ENCODE data around the gene CADM1. TPM values are rescaled to one million over a fixed set of nuclear protein-coding genes. Genes with fewer than 3 reads are reported as not detected.

The CADM1 gene
- total RNA-seq, 1 donor from 2014 or later = 248 TPM

DNA sequence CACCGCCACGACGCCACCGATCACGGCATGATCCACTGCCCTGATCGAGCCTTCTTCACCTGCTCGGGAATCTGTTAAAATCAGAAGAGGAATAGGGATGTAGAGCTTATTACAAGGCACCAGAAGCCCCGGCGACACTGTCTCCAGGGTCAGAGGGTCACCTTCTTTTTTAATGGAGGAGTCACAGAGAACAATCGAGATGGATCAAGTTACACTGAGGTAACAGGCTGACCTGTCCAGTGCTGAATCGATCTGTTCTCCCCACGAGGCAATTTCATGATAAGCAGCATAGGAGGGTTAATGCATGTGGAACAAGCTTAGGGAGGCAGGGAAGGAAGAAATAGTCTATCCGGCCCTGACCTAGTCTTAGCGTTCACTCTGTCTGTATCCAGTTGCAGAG, 325.5 kb downstream of the CADM1 start:
- no peak for DNase-seq

DNA sequence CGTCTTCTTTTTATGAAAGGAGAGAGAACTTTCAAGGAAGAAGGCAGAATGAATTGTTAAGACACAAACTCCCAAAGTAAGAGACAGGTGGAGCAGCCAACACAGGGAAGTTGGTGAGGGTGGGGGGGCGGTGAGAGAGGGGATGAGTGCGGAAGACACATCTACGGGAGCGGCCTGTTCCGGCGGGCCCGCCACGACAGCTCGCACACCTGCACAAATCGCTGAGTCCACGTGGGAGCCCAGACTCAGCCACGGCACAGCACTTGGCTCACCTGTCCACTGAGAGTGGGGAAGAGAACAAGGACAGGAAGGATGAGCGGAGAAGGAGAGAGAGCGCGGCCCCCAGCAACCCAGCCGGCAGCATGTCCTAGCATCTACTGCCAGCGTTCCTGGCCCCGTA, 331.1 kb downstream of the CADM1 start:
- DNase-seq = no peak

DNA sequence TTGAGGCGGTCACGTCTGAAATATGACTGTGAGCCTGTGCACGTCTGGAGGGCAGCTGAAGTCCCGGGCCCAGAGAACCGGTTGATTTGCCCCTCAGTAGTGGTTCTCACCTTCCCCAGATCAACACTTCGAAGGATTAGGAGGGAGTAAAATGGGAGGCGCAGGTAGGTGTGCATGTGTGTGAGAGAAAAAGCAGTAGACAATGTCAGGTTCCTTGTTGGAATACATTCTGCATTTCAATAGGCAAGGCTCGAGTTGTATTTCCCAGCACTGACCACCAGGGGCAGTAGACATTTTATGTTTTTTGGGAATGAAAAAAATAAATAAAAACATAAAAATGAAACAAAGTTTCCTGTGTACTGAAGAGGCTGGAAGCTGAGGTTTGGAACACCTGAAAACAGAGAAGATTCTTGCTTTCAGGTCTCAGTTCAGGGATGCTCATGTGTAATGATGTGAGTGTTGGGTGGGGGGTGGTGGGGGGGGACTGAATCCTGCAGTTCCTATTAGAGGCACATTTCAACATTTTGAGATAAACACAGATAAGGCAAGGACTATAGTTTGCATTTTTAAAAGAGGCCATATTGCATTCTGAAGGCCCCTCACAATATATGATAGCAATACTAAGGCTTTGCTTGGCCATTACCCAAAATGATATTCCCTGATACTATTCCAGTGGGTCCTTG, 333.9 kb downstream of the CADM1 start:
- no peak for DNase-seq

DNA sequence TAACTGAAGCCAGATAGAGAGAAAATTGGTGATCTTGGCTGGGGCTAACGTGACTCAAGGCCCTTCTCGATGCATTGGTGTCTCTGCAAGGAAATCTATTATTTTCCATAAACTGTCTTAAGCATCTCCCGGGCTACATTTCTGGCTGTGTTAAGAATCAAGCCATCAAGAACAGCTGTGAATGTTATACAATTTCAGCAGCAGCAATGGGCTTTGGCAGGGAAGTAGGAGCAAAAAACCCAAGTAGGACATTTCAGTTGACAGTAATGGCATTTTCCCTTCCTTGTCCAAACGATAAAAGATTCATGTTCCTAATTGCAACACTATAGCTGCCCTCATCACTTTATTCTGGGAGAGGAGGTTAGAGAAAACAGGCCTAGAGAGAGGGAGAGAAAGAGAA, 335.0 kb downstream of the CADM1 start:
- DNase-seq = no peak

DNA sequence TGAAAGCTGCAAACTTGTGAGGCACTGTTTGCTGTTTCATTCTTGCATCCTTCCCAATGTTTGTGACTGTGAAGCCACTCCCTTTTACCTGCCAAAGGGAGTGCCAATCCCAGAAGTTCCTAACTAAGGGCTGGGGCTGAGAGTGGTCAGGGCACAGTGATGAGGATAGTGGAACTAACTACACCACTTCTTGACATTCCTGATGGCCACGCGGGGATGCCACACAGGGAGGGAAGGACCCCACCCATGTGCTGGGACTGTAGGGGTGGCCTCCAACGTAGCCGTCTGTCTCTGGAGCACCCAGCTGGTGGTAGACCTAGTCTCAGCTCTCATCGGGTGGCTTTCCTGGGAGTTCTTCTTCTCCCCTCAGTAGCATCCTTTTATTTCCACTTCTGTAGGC, 335.5 kb downstream of the CADM1 start:
- DNase-seq = no peak

DNA sequence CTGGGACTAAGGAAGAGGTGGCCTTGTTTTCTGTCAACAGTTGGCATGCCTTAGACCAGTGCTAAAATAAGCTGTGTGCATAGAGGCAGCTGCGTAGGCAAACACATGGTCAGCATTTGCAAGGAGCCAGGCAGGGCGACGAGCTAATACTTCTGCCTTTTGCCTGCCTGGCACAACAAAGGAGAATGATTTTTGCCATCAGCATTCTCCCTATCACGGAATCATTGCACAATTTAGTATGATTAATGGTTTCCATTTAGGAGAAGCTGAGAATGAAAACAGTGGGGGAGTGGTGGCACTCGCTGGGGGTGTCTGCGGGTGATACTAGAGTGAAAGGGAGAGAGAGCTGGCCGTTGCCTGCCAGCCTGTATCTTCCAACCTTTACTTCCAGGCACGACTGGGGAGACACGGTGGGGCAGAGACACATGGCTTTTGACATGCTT, 336.0 kb downstream of the CADM1 start:
- peak; percentile 55 for DNase-seq

DNA sequence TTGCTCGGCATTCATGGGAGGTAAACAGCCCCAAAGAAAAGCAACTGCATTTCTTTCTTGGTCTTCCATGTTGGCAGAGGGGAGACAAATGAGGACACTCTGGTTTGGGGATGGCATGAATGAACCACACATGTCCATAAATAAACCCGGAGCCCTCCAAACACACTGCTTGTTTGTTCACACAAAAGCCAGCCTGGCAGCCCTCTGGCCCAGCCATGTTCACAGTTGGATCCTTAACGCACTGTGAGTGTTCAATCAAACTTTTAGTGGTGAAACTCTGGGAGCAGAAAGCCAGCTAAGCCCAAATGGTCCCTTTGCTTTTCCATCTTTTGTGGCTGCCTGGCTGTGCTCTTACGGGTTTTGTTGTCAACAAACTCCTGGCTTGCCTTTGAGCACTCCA, 336.8 kb downstream of the CADM1 start:
- DNase-seq = no peak

DNA sequence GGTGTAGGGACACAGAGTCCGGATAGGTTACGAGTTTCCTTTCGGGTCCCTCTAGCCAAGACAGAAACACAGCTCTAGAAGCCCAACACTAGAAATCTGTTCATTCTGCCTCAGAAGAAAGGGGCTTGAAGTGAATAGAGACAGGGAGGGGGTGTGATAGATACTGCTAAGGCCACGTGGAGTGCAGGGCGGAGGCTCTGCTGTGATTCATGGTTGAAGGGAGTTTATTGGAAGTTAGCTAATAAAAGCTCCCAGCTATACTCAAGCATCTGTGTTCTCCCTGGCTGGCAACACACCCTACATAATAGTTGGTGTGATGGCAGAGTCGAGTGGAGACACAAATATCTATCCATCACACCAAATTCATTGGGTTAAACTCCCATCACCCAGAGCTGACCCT, 337.4 kb downstream of the CADM1 start:
- no peak for DNase-seq

DNA sequence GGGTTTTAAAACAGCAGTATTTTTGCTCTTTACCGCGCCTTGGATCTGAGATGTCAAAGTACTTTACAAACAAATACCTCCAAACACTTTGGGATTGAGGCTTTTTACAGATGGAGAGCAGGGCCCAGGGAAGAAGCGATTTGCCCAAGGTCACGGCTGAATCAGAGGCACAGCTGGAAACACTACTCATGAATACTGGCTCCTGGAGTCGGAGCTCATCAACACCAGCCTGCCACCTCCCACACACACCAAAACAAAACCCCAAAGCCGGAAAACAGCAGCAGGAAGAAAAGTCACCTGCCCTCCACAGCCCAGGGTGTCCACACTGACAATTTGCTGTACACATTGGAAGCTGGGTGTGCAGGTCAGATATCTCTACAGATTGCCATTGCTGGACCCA, 339.4 kb downstream of the CADM1 start:
- DNase-seq = no peak

DNA sequence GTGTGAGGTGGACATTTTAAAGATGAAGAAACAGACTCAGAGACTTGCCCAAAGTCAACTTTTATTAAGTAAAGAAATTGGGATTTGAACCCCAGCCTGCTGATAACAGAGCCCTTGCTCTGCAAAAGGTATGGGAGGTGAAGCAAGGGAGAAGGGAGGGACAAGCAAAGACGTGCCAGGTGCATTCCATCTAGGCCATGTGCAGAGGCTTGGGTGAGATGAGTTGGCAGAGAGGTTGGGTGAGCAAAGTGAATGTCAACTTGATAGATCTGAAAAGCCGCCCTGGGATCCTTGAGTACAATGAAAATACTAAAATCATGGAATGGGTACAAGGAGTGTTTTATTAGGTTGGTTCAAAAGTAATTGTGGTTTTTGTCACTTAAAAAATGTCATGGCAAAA, 341.3 kb downstream of the CADM1 start:
- no peak for DNase-seq

DNA sequence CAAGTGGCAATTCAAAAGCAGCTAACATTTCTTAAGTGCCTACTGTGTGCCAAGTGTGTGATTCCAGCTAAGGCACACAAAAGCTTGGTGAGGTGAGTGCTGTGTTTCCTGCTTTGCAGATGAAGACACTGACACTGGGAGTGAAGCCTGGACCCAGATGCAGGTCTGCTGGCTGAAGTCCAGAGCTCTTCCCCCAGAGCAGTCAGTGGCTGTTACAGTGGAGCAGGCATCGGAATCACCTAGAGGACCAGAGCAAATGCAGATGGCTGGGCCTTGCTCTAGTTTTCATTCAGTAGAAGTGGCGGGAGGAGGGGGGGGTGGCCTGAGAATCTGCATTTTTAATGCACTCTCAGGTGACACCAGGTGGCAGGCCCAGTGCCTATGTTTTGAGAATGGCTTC, 342.3 kb downstream of the CADM1 start:
- no peak for DNase-seq

DNA sequence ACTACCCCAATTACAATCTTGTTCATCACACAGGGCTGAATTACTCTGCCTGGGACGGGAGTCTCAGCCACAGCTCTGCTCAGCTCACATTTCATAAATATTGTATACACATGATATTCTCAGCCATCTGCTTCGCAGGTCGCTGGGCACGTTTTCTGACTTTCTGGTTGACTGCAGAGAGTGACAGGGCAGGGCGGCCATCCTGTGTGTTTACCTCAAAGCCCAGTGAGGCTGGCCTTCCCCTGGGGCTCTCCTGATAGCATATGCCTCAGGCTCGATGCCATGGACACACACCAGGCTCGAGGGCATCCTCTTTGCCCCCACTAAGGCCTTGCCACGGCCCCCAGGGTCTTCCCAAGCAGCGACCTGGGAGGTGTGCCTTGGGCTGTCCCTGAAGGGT, 345.0 kb downstream of the CADM1 start:
- no peak for DNase-seq

DNA sequence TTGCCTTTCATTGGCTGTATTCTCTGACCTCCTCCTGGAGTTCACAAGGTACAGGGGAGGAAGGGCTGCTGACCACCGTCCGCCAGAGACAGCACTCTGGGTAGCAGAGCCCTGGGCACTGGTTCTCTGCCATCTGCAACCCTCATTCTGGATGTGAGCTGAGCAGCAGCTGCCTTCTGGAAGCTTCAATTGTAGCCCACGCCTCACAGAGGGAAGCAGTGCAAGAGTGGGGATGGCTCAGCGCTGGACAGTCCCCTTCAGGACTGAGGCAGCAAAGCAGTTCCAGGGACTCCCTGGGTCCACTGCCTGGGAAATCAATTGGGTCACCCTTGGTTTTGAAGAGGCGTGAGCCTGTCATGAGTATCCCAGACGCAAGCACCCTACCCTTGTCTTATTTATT, 346.2 kb downstream of the CADM1 start:
- DNase-seq = no peak

DNA sequence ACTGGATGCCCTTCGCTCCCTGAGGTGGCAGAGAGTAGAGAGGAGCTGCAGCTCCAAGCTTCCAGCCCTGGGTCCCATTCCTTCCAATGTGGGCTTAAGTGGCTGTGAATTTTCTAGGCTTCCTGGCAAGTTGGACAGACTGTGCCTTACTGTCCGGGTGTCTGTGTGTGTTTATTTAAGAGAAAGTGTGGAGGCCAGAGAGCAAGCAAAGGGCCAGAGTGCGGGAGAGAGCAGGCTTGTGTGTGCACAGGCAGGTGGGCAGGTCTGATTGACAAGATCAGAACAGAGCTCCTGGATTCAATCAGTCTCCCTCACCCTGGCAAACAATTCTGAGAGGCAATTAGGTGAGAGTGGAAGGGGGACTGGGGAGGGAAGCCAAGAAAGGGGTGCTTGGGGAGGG, 347.0 kb downstream of the CADM1 start:
- DNase-seq = no peak

DNA sequence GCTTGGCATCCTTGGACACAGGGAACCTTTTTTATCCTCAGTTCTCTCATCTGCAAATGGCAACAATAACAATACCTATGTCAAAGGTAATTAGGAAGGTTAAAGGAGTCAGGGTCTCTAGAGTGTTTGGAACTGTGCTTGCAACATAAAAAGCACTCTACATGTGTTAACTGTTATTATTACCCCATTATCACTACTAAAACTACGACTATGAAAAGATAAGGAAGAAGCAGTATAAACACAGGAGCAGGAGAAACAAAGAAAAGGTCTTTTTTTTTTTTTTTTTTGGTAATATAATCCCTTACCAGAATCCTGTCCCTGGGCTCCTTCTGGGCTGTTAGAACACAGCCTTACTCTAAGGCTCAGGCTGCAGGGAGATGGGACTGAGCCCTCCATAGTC, 348.2 kb downstream of the CADM1 start:
- no peak for DNase-seq

DNA sequence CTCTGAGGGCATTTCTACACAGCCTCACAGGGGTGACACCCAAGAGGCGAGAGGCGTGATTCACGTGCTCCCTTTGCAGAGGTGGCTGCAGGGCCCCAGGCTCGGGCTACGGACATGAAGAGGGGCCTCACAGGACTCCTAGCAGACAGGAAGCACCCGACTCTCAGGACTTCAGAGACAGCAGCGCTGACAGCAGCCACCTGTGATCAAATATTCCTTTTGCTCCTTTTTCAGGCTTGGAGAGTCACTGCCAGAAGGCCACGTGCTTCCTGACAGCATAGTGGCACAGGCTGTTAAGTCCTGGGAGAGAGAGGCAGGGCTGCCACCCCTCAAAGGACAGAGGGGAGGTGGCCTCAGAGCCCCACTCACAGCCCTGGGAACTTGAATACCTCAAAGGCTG, 348.9 kb downstream of the CADM1 start:
- no peak for DNase-seq

DNA sequence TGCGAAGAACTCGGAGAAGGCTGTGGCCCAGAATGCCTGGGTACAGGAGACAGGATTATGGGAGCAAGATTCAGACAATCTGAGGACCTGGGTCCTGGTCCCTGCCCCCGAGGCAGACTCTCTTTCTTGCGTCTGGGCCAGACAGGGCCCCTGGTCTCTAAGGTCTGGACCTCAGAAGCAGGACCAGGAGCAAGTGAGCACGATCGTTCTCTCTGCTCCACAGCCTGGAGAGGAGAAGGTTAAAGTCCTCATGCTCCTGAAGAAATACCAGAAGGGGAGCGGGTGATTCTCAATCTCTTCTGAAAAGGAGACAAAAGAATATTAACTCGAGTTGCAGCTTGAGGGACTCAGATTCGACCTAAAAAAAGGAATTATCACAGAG, 349.9 kb downstream of the CADM1 start:
- DNase-seq = no peak

DNA sequence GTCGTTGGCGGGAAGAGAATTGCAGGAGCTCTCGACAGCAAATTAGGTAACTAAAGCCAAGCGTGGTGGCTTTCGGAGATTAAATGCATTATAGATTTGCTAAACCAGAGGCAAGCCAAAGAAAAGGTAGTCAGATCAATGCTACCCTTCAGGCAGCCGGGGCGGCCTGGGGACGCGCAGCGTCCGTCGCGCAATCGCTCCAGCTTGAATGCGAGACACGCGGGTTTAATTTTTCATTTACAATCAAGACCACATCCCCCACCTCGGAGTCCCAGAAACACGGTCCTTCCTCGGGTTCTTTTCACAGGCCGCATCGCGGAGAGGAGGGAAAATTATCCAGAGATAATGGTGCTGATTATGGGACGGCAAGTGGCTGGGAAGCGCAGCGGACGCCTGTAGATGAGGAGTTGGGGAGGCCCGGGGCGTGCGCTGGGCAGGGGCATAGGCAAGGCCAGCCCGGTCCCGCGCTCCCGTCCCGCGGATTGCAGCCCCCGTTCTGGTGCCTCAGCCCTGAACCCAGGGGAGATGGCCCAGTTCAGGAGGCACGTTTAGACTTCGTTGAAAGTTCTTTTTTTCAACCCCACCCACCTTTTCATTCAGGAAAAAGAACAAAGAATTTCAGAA, 350.4 kb downstream of the CADM1 start:
- DNase-seq = no peak

DNA sequence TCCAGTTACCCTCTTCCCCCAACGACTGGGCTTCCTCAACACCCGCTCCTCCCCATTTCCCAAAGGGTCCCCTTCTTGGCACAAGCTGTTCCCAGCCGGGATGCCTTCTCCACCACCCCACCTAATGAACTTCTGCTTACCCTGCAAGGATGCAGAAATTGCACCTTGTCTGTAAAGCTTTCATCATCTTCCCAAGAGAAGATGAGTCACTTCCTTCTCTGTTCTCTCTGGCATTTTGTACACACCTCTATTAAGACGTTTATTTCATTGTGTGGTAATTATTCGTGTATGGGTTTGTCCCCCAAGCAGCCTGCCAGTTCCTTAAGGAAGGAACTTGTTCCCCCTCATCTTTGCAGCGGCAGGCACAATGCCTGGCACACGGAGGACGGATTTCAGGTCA, 351.1 kb downstream of the CADM1 start:
- no peak for DNase-seq

DNA sequence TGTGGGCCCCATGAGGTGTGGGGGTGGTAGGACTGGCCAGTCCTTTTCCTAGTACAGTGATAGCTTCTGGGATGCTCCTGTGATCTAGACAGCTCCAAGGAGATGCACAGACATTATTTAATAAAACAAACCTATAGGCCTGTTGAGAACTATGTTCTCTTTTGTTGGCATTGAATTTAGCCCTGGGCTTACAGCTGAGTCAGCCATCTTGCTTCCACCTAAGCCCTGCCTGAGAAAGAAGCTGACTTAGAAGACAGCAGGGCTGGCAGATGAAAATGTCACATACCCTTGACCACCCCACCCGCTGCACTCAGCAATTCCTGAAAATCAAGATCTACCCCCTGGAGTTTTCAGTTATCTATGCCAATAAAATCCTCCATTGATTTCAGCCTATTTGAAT, 353.2 kb downstream of the CADM1 start:
- no peak for DNase-seq

DNA sequence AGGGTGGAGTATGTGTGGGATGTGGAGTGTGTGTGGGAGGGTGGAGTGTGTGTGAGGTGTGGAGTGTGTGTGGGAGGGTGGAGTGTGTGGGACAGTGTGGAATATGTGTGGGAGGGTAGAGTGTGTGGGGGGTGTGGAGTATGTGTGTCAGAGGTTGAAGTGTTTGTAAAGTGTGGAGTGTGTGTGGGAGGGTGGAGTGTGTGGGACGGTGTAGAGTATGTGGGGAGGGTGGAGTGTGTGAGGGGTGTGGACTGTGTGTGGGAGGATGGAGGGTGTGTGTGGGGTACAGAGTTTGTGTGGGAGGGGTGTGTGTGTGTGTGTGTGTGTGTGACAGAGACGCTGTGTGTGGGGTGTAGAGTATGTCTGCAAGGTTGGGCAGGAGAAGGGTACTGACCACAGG, 355.5 kb downstream of the CADM1 start:
- no peak for DNase-seq

DNA sequence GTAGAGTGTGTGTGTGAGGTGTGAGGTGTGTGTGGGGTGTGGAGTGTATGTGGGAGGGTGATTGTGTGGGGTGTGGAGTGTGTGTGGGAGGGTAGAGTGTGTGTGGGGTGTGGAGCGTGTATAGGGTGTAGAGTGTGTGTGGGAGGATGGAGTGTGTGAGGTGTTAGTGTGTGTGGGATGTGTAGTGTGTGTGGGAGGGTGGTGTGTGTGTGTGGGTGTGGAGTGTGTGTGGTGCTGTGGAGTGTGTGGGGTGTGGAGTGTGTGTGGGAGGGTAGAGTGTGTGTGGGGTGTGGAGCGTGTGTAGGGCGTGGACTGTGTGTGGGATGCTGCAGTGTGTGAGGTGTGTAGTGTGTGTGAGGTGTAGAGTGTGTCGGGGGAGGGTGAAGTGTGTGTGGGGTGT, 356.1 kb downstream of the CADM1 start:
- DNase-seq = no peak

DNA sequence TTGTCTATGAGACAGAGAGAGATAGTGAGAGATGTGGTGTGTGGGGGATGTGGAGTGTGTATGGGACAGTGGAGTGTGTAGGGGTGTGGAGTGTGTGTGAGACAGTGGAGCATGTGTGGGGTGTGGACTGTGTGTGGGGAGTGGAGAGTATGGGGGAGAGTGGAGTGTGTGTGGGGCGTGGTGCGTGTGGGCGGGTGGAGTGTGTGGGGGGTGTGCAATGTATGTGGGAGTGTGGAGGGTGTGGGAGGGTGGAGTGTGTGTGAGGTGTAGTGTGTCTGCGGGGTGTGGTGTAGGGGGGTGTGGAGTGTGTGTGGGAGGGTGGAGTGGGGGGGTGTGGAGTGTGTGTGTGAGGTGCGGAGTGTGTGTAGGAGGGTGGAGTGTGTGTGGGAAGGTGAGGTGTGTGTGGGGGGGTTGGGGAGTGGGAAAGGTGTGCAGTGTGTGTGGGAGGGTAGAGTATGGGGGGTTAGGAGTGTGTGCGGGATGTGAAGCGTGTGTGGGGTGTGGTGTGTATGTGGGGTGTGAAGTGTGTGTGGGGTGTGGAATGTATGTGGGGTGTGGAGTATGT, 356.9 kb downstream of the CADM1 start:
- DNase-seq = no peak

DNA sequence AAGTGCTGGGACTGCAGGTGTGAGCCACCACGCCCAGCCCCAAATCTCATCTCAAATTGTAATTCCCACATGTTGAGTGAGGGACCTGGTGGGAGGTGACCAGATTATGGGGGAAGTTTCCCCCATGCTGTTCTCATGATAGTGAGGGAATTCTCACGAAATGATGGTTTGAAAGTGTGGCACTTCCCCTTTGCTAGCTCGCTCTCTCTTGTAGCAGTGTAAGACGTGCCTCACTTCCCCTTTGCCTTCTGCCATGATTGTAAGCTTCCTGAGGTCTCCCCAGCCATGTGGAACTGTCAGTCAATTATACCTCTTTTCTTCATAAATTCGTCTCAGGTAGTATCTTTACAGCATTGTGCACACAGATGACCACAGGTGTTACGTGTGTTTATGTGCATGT, 357.8 kb downstream of the CADM1 start:
- no peak for DNase-seq

All from occipital lobe (tissue), 2 donors.